GM18951 (cell line): ENCODE data around the gene ZNF296.
"Not testable (repeated sequence)": the region's sequence is repeated elsewhere in the genome, so short reads cannot be mapped to it uniquely, and the experiment has no call there.

Experiments used
- POLR2A ChIP-seq: IDR thresholded peaks from 4 replicates; pipeline ENCODE4 v1.6.1; 2011; ENCODE audit warnings: mild to moderate bottlenecking; ENCODE audit not compliant: insufficient read length, insufficient read depth; ENCODE audit errors: extremely low read depth
- in situ Hi-C: fragments of 300-500 bp; cut with MboI; formaldehyde crosslinking; loops from one replicate; pipeline ENCODE4 v1.12.0; 2022; ENCODE audit warnings: low sequenced_read_pairs, mixed read lengths, inconsistent platforms; ENCODE audit not compliant: unreplicated experiment

ZNF296 gene

DNA sequence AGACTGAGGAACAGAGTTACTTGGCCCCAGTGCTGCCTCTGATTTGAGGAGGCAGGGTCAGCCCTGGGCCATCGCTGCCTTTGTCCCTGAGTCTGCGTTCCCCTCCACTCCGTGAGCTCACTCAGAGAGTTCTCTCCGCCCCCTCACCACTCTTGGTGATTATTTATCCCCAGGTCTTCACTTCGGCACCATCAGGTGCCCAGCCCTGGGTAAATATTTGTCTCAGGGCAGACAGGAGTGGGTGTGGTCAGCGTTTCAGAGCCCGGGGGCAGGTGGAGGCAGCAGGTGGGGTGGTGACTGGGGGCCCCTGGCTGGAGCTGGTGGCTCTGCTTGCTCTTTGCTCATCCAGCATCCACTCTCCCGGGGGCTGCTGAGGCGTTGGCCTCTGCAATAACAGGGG is 37.4 kb upstream of the ZNF296 start:
- TF ChIP-seq POLR2A = no peak
- in situ Hi-C loops = no loop called here

DNA sequence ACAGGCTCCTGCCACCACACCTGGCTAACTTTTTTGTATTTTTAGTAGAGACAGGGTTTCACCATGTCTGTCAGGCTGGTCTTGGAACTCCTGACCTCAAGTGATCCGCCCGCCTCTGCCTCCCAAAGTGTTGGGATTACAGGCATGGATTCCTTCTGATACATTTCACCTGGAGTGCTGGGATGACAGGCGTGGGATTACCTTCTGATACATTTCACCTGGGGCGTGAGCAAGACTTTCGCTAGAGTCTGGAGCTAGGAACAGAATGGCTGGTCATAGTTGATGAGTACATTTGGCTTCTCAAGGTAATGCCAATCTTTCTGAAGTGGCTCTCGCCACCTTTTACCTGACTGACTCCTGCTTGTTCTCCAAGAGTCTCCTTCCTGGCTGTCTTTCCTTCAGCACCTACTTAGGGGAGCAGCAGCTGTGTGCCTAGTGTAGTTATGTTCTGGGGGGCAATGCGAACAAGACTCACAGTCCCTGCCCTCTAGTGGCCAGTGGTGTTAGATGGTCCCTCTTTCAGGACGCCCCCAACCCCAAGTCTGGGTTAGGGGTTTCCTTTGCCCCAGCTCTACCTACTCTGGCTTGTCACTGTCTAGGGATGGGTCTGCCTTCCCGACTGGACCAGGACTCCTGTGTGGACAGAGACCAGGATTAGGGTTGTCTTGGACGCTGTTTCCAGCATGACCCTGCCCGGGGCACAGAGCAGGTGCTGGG is 36.0 kb upstream of the ZNF296 start:
- no peak for TF ChIP-seq POLR2A
- in situ Hi-C loops = no loop called here

DNA sequence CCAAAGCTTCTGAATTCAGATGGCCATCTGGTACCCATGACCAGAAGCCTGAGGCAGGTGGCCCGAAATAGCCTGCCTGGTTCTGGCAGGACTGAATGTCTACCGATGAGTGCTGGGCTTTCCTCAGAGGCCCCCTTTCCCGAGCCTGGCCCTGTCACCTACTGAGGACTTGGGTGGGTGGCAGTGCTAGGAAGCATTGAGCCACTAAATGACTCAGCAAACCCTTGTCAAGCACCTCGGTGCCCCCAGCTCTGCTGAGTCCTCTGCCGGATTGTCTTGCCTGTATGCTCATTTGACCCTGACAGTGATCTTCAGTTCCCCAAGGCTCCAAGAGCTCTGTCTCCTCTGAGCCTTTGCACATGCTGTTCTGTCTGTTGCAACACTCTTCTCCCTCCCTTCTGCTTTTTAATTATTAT is 34.6 kb upstream of the ZNF296 start:
- TF ChIP-seq POLR2A = no peak
- in situ Hi-C loops = no loop called here

DNA sequence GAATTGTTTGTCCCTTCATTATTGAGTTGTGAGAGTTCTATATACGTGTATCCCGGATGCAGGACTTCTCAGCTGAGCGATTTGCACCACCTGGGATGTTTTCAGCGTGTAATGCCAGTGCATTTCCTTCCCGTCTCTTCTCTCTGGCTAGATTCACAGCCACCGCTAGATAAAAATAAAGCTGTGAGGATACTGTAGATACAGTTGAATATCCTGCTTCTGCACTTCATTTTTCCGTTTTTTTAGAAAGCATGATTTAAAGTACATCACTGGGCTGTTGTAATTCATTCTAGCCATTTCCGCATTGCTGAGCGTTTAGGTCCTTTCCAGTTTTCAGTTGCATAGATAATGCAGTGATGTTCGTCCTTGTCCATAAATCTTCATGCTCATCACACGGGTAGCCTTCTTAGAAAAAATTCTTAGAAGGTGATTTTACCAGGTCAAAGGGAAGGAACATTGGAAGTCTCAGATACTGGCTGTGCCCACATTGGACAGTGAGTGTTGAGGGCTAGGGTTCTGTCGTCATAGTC is 31.4 kb upstream of the ZNF296 start:
- TF ChIP-seq POLR2A = no peak
- in situ Hi-C loops = no loop called here

DNA sequence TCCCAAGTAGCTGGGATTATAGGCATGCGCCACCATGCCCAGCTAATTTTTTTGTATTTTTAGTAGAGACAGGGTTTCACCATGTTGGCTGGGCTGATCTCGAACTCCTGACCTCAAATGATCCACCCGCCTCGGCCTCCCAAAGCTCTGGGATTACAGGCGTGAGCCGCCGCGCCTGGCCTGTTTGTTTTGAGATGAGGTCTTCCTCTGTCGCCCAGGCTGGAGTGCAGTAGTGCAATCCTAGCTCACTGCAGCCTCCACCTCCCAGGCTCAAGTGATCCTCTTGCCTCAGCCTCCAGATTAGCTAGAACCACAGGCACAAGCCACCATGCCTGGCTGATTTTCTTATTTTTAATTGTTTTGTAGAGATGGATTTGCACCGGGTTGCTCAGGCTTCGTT is 30.1 kb upstream of the ZNF296 start:
- in situ Hi-C loops = not testable (repeated sequence)

DNA sequence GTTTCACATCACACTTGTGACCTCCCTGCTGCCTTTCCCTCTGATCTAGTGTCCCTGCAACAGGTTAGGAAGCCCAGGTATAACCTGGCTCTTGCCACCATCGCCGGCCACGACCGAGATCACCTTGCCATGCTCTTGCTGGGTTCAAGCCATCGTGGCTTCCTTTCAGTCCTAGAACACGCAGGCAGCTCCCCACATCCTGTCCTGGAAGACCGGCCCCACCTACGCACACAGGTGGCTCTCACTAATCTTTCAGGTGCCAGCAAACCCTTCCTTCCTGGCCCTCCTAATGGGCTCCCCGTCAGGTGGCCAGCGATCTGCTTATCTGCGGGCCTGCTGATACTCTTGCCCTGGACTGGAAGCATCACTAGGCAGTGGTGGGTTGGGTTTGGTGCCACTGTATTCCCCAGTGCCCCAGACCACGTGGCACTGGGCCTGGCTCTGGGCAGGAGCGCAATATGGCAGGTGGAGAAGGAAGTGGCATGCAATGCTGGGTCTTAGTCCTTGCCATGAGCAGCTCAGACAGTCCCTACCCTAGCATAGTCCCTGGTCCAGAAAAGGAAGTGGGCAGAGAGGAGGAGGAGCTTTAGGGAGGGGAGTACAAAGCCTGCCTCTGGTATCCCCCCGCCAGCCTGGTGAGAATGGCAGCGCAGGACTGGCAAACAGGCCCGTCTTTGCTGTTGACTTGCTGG is 28.5 kb upstream of the ZNF296 start:
- in situ Hi-C loops = no loop called here
- TF ChIP-seq POLR2A = no peak

DNA sequence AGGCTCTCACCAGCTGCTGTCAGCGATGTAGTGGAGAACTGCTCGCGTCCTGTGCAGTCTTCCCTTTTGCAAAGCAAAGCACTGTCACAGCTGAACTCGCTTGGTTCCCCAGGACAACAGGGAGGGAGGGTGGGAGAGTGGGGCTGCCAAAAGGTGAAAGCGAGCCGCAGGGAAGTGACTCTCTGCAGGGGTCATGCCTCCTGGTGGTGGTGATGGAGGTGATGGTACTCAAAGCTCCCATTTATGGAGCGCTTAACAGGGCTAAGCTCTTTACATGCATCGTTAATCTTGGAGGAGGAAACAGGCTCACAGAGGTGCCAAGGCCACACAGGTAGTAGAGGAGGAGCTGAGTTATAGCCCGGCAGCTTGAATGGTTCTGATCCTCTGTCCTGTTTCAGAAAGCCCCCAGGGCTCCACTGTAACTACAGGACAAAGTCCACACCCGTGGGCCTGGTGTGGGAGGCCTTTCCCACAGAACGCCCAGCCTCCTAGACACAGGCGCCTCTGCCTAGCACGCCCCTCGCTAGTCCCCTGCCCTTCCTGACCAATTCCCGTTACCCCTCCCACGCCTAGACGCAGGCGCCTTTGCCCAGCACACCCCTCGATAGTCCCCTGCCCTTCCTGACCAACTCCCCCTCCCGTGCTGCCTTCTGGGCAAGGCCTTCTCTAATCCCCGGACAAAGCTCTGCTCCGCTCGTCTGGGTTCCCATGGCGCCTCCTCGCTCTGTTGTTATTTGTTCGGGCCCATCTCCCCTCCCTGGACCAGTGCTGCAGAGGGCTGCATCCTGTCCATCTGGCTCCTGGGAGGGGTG is 27.4 kb upstream of the ZNF296 start:
- TF ChIP-seq POLR2A = no peak
- in situ Hi-C loops = no loop called here

DNA sequence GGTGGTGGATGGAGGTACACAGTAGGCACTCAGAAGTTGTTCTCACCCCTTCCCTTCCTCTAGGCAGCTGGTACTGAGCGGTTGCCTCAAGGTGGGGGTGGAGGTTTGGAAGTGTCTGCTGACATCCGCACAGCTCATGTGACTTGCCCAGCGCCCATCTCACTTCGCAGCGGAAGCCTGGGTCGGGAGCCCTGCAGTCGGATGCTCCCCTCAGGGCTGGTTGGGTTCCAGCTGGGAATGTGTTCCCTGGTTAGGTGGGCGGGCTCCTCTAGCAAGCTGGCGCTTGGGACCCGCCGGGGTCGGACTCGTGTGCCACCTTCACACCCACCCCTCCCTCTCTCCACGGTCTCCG is 26.9 kb upstream of the ZNF296 start:
- in situ Hi-C loops = no loop called here
- no peak for TF ChIP-seq POLR2A

DNA sequence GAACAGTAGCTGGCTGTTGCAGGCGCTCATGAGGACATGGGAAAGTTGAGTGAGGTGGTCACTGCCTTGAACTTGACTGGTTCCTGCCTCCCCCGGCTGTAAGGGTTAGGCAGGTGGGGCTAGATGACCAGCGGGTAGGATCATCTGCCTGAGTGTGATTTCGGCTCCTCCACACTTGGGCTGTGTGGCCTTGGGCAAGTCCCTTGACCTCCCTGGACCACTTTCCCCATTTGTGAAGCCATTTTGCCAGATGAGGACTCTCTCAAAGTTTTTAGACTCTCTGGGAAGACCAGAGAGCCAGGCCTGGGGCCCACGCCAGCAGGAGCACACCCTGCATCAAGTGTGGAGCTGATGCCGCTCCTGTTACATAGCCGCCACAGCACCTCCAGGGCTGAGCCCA is 26.2 kb upstream of the ZNF296 start:
- TF ChIP-seq POLR2A = no peak
- in situ Hi-C loops = no loop called here

DNA sequence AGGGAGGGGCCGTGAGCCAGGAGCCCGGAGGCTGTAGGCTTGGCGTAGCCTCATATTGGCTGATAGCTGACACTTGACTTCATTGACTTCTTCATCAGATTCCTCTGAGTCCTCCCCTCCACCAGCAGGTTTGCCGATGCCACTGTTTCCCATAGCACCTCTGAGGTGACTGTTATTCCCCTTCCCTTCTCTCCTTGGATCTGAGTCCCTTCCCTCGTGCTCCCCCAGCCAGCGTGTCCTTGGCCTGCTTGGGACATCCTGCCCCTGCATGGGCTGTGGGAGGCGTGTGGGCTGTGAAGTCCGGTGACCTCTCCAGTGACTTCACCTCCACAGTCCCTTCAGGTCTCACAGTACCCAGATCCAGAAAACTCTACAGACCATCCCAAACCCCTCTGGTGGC is 25.5 kb upstream of the ZNF296 start:
- in situ Hi-C loops = no loop called here
- TF ChIP-seq POLR2A = no peak

DNA sequence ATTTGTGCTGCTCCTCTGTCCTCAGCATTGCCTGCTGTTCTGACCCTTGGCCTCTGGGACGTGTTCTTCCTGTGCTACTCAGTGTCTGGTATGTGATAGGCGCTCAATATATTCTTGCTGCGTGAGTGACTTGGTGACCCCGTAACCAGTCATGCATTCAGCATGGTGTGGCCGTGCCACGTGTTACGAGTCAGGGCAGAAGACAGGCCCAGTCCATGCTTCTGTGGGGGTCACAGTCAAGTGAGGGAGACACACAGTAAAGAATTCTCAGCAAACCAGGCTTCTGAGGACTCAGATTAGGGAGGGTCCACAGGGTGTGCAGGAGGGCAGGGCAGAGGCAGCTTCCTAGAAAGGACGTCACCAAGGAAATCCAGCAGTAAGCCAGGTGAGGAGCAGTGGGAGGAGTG is 24.6 kb upstream of the ZNF296 start:
- in situ Hi-C loops = no loop called here
- TF ChIP-seq POLR2A = no peak

DNA sequence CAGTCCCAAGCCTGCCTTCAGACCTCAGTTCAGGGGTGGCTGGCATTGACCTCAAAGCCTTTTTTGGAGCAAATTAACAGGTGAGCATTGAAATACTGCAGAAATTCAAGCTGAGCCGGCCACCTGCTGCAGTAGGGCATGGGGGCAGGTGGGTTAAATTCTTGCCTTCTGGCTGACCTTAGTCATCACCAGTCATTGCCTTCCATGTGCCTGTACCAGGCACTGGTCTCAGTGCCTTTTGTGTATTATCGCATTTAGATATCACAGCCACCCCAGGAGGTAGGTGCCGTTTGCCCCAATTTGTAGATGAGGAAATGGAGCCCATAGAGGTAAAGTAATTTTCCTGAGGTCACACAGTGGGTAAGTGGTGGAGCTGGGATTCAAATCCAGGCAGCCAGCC is 23.9 kb upstream of the ZNF296 start:
- TF ChIP-seq POLR2A = no peak
- in situ Hi-C loops = no loop called here

DNA sequence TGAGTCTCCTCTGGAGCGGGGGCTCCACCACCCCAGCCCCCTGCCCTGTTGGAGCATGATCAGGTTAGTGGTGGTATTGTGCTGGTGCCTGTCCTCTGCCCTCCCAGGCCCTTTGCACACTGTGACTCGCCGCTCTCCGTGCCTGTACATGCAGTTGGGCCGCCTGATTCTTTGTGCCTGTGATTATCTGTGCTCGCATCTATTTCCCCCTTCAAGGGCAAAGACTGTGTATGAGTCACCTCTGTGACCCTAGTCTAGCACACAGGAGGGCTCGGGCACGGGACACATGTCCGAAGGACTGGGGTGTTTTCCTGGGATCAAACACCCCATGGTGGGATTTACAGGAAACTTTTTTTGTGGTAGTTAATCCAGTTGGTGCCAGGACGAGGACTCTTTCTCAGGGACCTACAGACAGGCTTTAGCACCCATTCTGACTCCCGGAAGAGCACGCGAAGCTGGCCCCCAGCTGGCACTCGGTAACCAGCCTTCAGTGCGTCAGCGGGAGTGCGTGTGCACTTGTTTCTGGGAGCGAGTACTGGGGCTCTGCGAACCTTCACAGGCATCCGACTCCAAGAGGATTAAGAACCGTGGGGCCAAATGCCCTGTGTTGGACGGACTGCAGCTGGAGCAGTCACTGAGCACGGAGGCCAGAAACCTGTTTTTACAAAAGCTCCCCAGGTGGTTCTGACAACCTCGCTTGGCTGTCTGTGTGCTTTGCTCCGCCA is 23.4 kb upstream of the ZNF296 start:
- in situ Hi-C loops = no loop called here
- TF ChIP-seq POLR2A = no peak
